IPS-11a (cell line): ENCODE measurements around the gene FGF3.
A peak's percentile ranks its signal among the peaks of the same experiment; 100 is the strongest.
"Not testable (repeated sequence)": the region's sequence is repeated elsewhere in the genome, so short reads cannot be mapped to it uniquely, and the experiment has no call there.

Experiments
- H3K4me3 ChIP-seq: one replicate; pipeline ENCODE4 v1.5.1; 2013; ENCODE audit warnings: low read depth, low read length, control low read depth

The FGF3 gene

GRCh38 chr11:69773626-69774353 lies 45.4 kb downstream of the FGF3 start:
- H3K4me3 ChIP-seq: peak overlapping the region; percentile 35

DNA sequence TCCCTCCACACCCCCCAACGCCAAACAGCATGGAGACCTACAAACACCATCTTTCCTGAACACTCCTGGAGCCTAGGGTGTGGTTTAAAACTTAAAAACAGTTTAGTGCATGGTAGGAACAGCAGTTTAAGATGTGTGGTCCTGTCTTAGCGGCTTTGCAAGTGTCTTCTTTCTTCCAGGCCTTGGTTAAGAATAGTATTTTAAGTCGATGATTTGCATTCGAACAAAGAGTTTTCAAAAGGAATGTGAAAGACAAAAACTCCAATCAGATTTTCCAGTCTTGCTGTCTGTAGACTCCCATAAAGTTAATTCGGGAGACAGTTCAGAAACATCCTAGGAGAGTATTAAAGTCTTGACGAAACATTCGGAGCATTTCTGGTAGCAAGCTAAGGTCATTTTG lies 47.8 kb downstream of the FGF3 start:
- H3K4me3 ChIP-seq: no peak overlapping the region

DNA sequence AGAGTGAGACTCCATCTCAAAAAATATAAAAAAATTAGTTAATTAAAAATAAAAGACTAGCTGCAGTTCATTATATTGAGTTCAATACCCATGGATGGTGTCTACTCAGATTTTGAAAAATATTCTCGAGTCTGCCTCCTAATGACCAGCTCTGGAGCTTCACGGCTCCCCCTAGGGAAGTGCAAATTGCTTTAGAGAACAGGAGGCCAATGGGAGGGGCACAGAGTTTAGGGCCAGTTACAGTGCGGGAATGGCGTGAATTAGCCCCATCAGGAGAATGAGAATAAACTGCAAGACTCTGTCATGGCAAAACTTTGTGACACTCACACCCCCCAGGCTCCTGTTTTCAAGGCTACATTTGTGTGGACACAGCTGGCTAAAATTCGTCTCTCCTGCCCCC lies 48.7 kb downstream of the FGF3 start:
- H3K4me3 ChIP-seq: no peak overlapping the region

DNA sequence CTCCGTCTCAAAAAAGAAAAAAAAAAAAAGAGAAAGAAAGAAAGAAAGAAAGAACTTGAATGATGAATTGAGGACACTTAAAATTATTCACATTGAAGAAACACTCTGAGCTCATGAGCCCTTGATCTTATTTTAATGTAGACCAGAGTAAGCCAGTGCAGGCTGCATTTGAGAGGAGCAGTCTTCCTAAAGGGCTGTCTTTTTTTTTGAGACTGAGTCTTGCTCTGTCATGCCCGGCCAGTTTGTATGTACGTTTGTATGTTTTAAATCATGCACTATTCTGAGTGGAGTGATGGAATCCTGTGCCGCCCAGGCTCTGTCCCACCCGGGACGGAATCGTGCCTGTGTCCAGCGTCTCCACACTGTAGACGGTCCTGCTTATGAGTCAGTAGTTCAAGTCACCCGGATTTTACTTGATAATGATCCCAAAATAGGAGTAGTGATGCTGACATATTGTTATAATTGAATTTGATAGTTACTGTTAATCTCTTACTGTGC lies 53.7 kb downstream of the FGF3 start:
- H3K4me3 ChIP-seq: no peak overlapping the region

GRCh38 chr11:69764918-69765317 lies 54.3 kb downstream of the FGF3 start:
- H3K4me3 ChIP-seq: not testable (repeated sequence)

DNA sequence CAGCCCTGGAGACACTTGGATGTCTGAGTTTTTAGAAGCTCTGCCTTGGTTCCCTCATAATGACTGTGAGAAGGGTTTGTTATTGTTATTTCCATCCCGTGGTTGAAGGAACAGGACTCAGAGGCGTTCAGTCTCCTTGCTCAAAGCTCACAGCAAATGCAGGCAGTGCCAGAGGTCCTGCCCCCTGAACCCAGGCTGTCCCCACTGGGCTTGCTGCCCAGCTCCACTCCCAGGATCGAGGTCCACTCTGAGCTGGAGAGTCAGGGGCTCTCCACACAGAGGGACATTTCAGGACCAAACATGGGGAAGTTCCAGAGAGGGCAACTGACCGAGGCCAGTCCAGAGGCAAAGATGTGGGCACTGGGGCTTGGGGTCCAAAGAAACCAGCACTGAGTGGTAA lies 58.9 kb downstream of the FGF3 start:
- no peak overlapping the region for H3K4me3 ChIP-seq
